Sigmoid colon (tissue), 7 donors: Measurements from ENCODE around the gene RIPOR3. TPM values are rescaled to one million over a fixed set of nuclear protein-coding genes. Genes with fewer than 3 reads are reported as not detected.

ENCODE experiments used
- DNase-seq: peaks from one replicate; pipeline ENCODE4 v3.0.0-alpha.2; 2019
- H3K27ac ChIP-seq, 4 donors: fragments of 200-600 bp; sonication (generic); one replicate each; pipeline ENCODE4 v1.5.1; 2016 to 2019; ENCODE audit warnings: mild to moderate bottlenecking in 1 of 4
- H3K27me3 ChIP-seq, 3 donors: fragments of 200-600 bp; sonication (generic); one replicate each; pipeline ENCODE4 v1.5.1; 2019; ENCODE audit warnings: mild to moderate bottlenecking in 1 of 3
- H3K36me3 ChIP-seq, 4 donors: fragments of 200-600 bp; sonication (generic); one replicate each; pipeline ENCODE4 v1.5.1; 2016 to 2019
- H3K4me1 ChIP-seq, 4 donors: fragments of 200-600 bp; sonication (generic); one replicate each; pipeline ENCODE4 v1.5.1; 2017 to 2019
- H3K4me3 ChIP-seq, 4 donors: fragments of 200-600 bp; sonication (generic); one replicate each; pipeline ENCODE4 v1.5.1; 2017 to 2019; ENCODE audit warnings: mild to moderate bottlenecking in 2 of 4, moderate library complexity in 1 of 4
- H3K9me3 ChIP-seq, 4 donors: fragments of 200-600 bp in 3 of 4; sonication (generic) in 3 of 4; one replicate each; pipeline versions ENCODE4 v1.5.1 to v1.6.1; 2013 to 2019
- CTCF ChIP-seq, 4 experiments: fragments of 450-650 bp in 3 of 4; fragments of 200-600 bp in 1 of 4; IDR thresholded peaks; one replicate each; pipeline ENCODE4 v1.5.1; 2016 to 2019; ENCODE audit warnings: antibody characterized with exemption in 4 of 4, mild to moderate bottlenecking in 3 of 4, moderate library complexity in 2 of 4
- EP300 ChIP-seq, 4 donors: sonication (generic); formaldehyde crosslinking; IDR thresholded peaks; one replicate each; pipeline ENCODE4 v1.6.1; 2017; ENCODE audit warnings: antibody characterized with exemption in 4 of 4
- POLR2A ChIP-seq, 2 donors: fragments of 450-650 bp; IDR thresholded peaks; one replicate each; pipeline ENCODE4 v1.6.1; 2016; ENCODE audit warnings: antibody characterized with exemption in 2 of 2, mild to moderate bottlenecking in 2 of 2, moderate library complexity in 2 of 2
- POLR2AphosphoS5 ChIP-seq, 4 donors: sonication (generic); formaldehyde crosslinking; IDR thresholded peaks; one replicate each; pipeline ENCODE4 v1.6.1; 2017; ENCODE audit warnings: antibody characterized with exemption in 4 of 4
- WGBS, 2 donors: extraction: QIAGEN DNeasy Blood & Tissue Kit; methylation state at CpG; one replicate each; pipeline ENCODE4 v1.1.7; 2013; 5-methylcytosine and 5-hydroxymethylcytosine counted together
- intact Hi-C: fragments of 100-400 bp; cut with DNase I; formaldehyde crosslinking; loops from one replicate; pipeline ENCODE4 v1.15.1; 2023
- polyA plus RNA-seq, 3 donors: library from polyadenylated mRNA; stranded (reverse); fragments of 200-250 nt; gene quantifications; one replicate each; pipeline ENCODE4 v1.2.3, GENCODE V29; 2013
- total RNA-seq, 4 donors: library from RNA; depleted of rRNA; stranded (reverse); fragments of >200 nt; gene quantifications; one replicate each; pipeline ENCODE4 v1.1.0, GENCODE V29; 2016
- donor health status: healthy with polysubstance abuse.
- donor health status: Bipolar disorder and iron deficiency.
- donor health status: healthy.

RIPOR3 gene
- total and polyA plus RNA-seq, 7 donors = 0.92 to 28.0 (median 9.4) TPM

GRCh38 chr20:50598074-50598473 lies 93.3 kb downstream of the RIPOR3 start:
- DNase-seq = no peak
- no peak for TF ChIP-seq CTCF (IDR thresholded peaks at IDR 0.05)
- TF ChIP-seq POLR2A (IDR thresholded peaks at IDR 0.05) = no peak
- no peak for TF ChIP-seq EP300 (IDR thresholded peaks at IDR 0.05)
- TF ChIP-seq POLR2AphosphoS5 (IDR thresholded peaks at IDR 0.05) = no peak

GRCh38 chr20:50597406-50597969 lies 93.9 kb downstream of the RIPOR3 start:
- H3K27ac ChIP-seq = no peak overlapping the region
- H3K9me3 ChIP-seq = no peaks in the 10 kb centered on the region
- H3K36me3 ChIP-seq = no peaks in the 10 kb centered on the region
- no peak overlapping the region for H3K4me3 ChIP-seq
- no peak for DNase-seq
- peaks cover 0 to 14% (median 9%) of the 10 kb centered on the region in 4 donors for H3K4me1 ChIP-seq
- peaks cover 0 to 34% (median 8%) of the 10 kb centered on the region in 3 donors for H3K27me3 ChIP-seq
- TF ChIP-seq EP300 (IDR thresholded peaks at IDR 0.05) = no peak
- no peak for TF ChIP-seq CTCF (IDR thresholded peaks at IDR 0.05)
- TF ChIP-seq POLR2AphosphoS5 (IDR thresholded peaks at IDR 0.05) = no peak
- TF ChIP-seq POLR2A (IDR thresholded peaks at IDR 0.05) = no peak
- intact Hi-C loops = no loop called here
- 50 to 84% methylated on average over 22 of the region's 22 CpGs for WGBS, 2 donors

More at GRCh38 chr20:50598074-50598473, 93.3 kb downstream of the RIPOR3 start:
- Histone ChIP-seq H3K27ac (no peak overlapping the region), H3K36me3 (no peaks in the 10 kb centered on the region), H3K27me3 (peaks cover 0 to 34% (median 8%) of the 10 kb centered on the region in 3 donors), H3K4me3 (no peak overlapping the region), H3K9me3 (no peaks in the 10 kb centered on the region), H3K4me1 (peaks cover 0 to 8% (median 3%) of the 10 kb centered on the region in 4 donors)
- intact Hi-C loops = no loop called here
- 86 to 89% methylated on average over 7 of the region's 7 CpGs for WGBS, 2 donors

GRCh38 chr20:50596694-50597021 lies 94.7 kb downstream of the RIPOR3 start:
- TF ChIP-seq POLR2AphosphoS5 (IDR thresholded peaks at IDR 0.05) (no peak), CTCF (IDR thresholded peaks at IDR 0.05) (no peak), POLR2A (IDR thresholded peaks at IDR 0.05) (no peak), EP300 (IDR thresholded peaks at IDR 0.05) (no peak)
- no peak overlapping the region for H3K27ac ChIP-seq
- intact Hi-C loops = no loop called here

GRCh38 chr20:50595988-50596693 lies 95.2 kb downstream of the RIPOR3 start:
- no peak overlapping the region for H3K27ac ChIP-seq
- peaks cover 0 to 24% (median 17%) of the 10 kb centered on the region in 4 donors for H3K4me1 ChIP-seq
- no peak overlapping the region for H3K4me3 ChIP-seq
- WGBS, 2 donors = 25 to 53% methylated on average over 15 of the region's 15 CpGs
- no peaks in the 10 kb centered on the region for H3K36me3 ChIP-seq
- H3K27me3 ChIP-seq = peaks cover 0 to 30% (median 8%) of the 10 kb centered on the region in 3 donors
- DNase-seq = no peak
- H3K9me3 ChIP-seq = no peaks in the 10 kb centered on the region
- no peak for TF ChIP-seq EP300 (IDR thresholded peaks at IDR 0.05)
- no peak for TF ChIP-seq POLR2AphosphoS5 (IDR thresholded peaks at IDR 0.05)
- no peak for TF ChIP-seq POLR2A (IDR thresholded peaks at IDR 0.05)
- no peak for TF ChIP-seq CTCF (IDR thresholded peaks at IDR 0.05)
- intact Hi-C loops = no loop called here

More at GRCh38 chr20:50596694-50597021, 94.7 kb downstream of the RIPOR3 start:
- 86 to 92% methylated on average over 11 of the region's 11 CpGs for WGBS, 2 donors
- Histone ChIP-seq H3K9me3 (no peaks in the 10 kb centered on the region), H3K27me3 (peaks cover 0 to 30% (median 8%) of the 10 kb centered on the region in 3 donors), H3K36me3 (no peaks in the 10 kb centered on the region), H3K4me1 (peaks cover 0 to 22% (median 17%) of the 10 kb centered on the region in 4 donors), H3K4me3 (no peak overlapping the region)
- DNase-seq = no peak
